K562 (cell line): ENCODE measurements around the gene FMNL2. TPM values are rescaled to one million over a fixed set of nuclear protein-coding genes. Genes with fewer than 3 reads are reported as not detected.

ENCODE experiments used
- ATAC-seq: fragments of 200-7000 bp; cut with Tn5 transposase; 3 replicates; pipeline ENCODE4 v1.9.1; 2020; ENCODE audit warnings: moderate library complexity
- BruUV-seq: library from RNA; stranded (reverse); fragments of 400-500 nt; replicated peaks from 2 replicates; lab custom pipeline; 2021; lab: Mats Ljungman, UMichigan
- CTCF ChIA-PET: fragments of 300-600 bp; formaldehyde crosslinking; extraction: SDS; loops from one replicate; lab custom pipeline; 2021; ENCODE audit warnings: low intra/inter-chr PET ratio; lab: Yijun Ruan, JAX
- POLR2A ChIA-PET: fragments of 300-600, 350-650 bp; sonication (Branson Sonifier 250); formaldehyde crosslinking; extraction: SDS; loops from one replicate; lab custom pipeline; 2021; ENCODE audit warnings: antibody characterized with exemption, inconsistent platforms; lab: Yijun Ruan, JAX
- DNase-seq, 4 experiments: peaks; one replicate each; pipeline versions ENCODE4 v3.0.0 to v3.0.0-alpha.2; 2011 to 2018; ENCODE audit warnings: low spot score in 3 of 4, mixed read lengths in 3 of 4; ENCODE audit errors: extremely low read depth in 1 of 4
- FAIRE-seq: peaks from 2 replicates; lab custom pipeline; 2011; peaks lifted over from hg19 to GRCh38; lab: Jason Lieb, UNC
- H2AFZ ChIP-seq: 2 replicates; pipeline ENCODE4 v1.6.0; 2011; ENCODE audit warnings: low read depth, low read length, control low read depth, inconsistent platforms
- H3K27ac ChIP-seq: fragments of 200-600 bp; 3 replicates; pipeline ENCODE4 v1.8.0; 2011; ENCODE audit warnings: low read depth, mild to moderate bottlenecking, control low read depth, inconsistent platforms, low read length, moderate library complexity, mixed read lengths; ENCODE audit errors: extremely low read depth
- H3K27me3 ChIP-seq, 2 experiments: fragments of 300-600 bp in 1 of 2; 2 replicates in 1 of 2; 3 replicates in 1 of 2; pipeline versions ENCODE4 v1.6.0 to v1.8.0; 2011; ENCODE audit warnings: inconsistent platforms in 2 of 2, low read length in 2 of 2, mild to moderate bottlenecking in 1 of 2, mixed read lengths in 1 of 2, moderate library complexity in 1 of 2; ENCODE audit not compliant: control insufficient read depth in 2 of 2, insufficient read depth in 2 of 2
- H3K36me3 ChIP-seq: fragments of 300-600 bp; 3 replicates; pipeline ENCODE4 v1.8.0; 2011; ENCODE audit warnings: mild to moderate bottlenecking, low read length, inconsistent platforms; ENCODE audit not compliant: control insufficient read depth, insufficient read depth
- H3K4me1 ChIP-seq, 2 experiments: fragments of 200-600 bp in 1 of 2; replicated peaks in 1 of 2; 2 replicates in 1 of 2; 3 replicates in 1 of 2; pipeline versions ENCODE4 v1.5.1 to v1.8.0; 2011; ENCODE audit warnings: inconsistent platforms in 2 of 2, low read length in 2 of 2, mild to moderate bottlenecking in 1 of 2, mixed read lengths in 1 of 2, moderate library complexity in 1 of 2; ENCODE audit not compliant: control insufficient read depth in 2 of 2, insufficient read depth in 2 of 2
- H3K4me2 ChIP-seq: 2 replicates; pipeline ENCODE4 v1.6.1; 2011; ENCODE audit warnings: low read length, control low read depth, inconsistent platforms, mixed read lengths; ENCODE audit not compliant: insufficient read depth
- H3K4me3 ChIP-seq: fragments of 200-600 bp; sonication (generic), shearing (Covaris generic); 2 replicates; pipeline ENCODE4 v1.5.1; 2016; ENCODE audit warnings: control low read depth, inconsistent platforms
- H3K79me2 ChIP-seq: fragments of 200-600 bp; 3 replicates; pipeline ENCODE4 v1.8.0; 2011; ENCODE audit warnings: low read length, inconsistent platforms; ENCODE audit not compliant: control insufficient read depth, insufficient read depth
- H3K9ac ChIP-seq, 2 experiments: 2 replicates each; pipeline versions ENCODE4 v1.6.0 to v1.6.1; 2011; ENCODE audit warnings: low read depth in 2 of 2, low read length in 2 of 2, control low read depth in 1 of 2, inconsistent platforms in 1 of 2, mild to moderate bottlenecking in 1 of 2, mixed read lengths in 1 of 2; ENCODE audit not compliant: insufficient read depth in 1 of 2
- H3K9me1 ChIP-seq: one replicate; pipeline ENCODE4 v1.6.0; 2011; ENCODE audit warnings: inconsistent platforms, mild to moderate bottlenecking, low read length, moderate library complexity; ENCODE audit not compliant: control insufficient read depth, insufficient read depth
- H3K9me3 ChIP-seq: replicated peaks from 2 replicates; pipeline ENCODE4 v1.5.1; 2011; ENCODE audit warnings: low read depth, low read length, inconsistent platforms; ENCODE audit not compliant: control insufficient read depth, insufficient read depth
- H4K20me1 ChIP-seq: replicated peaks from 2 replicates; pipeline ENCODE4 v1.6.1; 2011; ENCODE audit warnings: low read length, inconsistent platforms, mixed read lengths; ENCODE audit not compliant: control insufficient read depth, insufficient read depth
- CREB5 ChIP-seq: fragments of 250-450 bp; sonication (Bioruptor Pico); IDR thresholded peaks from 2 replicates; pipeline ENCODE4 v1.5.0; 2020; ENCODE audit warnings: mild to moderate bottlenecking
- ESRRB ChIP-seq: fragments of 250-450 bp; sonication (Bioruptor Pico); IDR thresholded peaks from 2 replicates; pipeline ENCODE4 v1.5.0; 2020; ENCODE audit warnings: mild to moderate bottlenecking, moderate library complexity, borderline replicate concordance
- LARP7 ChIP-seq: fragments of 450-650 bp; IDR thresholded peaks from 2 replicates; pipeline ENCODE4 v1.6.1; 2016
- MITF ChIP-seq: IDR thresholded peaks from 2 replicates; pipeline ENCODE4 v1.6.1; 2014; ENCODE audit warnings: antibody characterized with exemption
- RBM15 ChIP-seq: fragments of 200-400 bp; formaldehyde crosslinking; IDR thresholded peaks from 2 replicates; pipeline ENCODE4 v1.6.1; 2018; ENCODE audit warnings: mild to moderate bottlenecking, low read length, moderate library complexity; ENCODE audit not compliant: insufficient read depth
- ZBTB26 ChIP-seq: fragments of 450-650 bp; formaldehyde crosslinking; IDR thresholded peaks from 2 replicates; pipeline ENCODE4 v1.4.0; 2022; ENCODE audit warnings: missing genetic modification characterization
- ZNF274 ChIP-seq: IDR thresholded peaks from 2 replicates; pipeline ENCODE4 v1.6.1; 2011; ENCODE audit warnings: low read depth, mild to moderate bottlenecking, low read length, moderate library complexity, borderline replicate concordance
- ZNF586 ChIP-seq: fragments of 450-650 bp; formaldehyde crosslinking; conservative IDR thresholded peaks from 2 replicates; pipeline ENCODE4 v1.4.0; 2020; ENCODE audit warnings: mild to moderate bottlenecking, moderate library complexity
- WGBS: fragments of 100-300 bp; shearing (Covaris generic); methylation state at CpG from one replicate; pipeline ENCODE4 v1.1.6; 2016; ENCODE audit warnings: low coverage, mixed read lengths; ENCODE audit not compliant: insufficient coverage; ENCODE audit errors: missing lambda C conversion rate; 5-methylcytosine and 5-hydroxymethylcytosine counted together
- in situ Hi-C: fragments of 300-500 bp; cut with MboI; formaldehyde crosslinking; loops from 4 replicates; pipeline ENCODE4 v1.15.0; 2018; ENCODE audit warnings: inconsistent platforms, mixed read lengths
- intact Hi-C: fragments of 100-400 bp; cut with micrococcal nuclease; formaldehyde crosslinking; loops from 2 replicates; pipeline ENCODE4 v1.14.2; 2022
- polyA plus RNA-seq, 8 experiments: library from polyadenylated mRNA; depleted of rRNA in 4 of 8; stranded (reverse) in 5 of 8; unstranded in 3 of 8; fragments of >200 nt; fragmentation: Nextera tagmentation in 2 of 8; fragmentation: Illumina TruSeq in 1 of 8; extraction: Ambion mirVana in 2 of 8; extraction: Trizol in 1 of 8; gene quantifications; 2 replicates each; pipeline versions ENCODE4 v1.2.1 to v1.2.3, GENCODE V29; 2011 to 2014; ENCODE audit warnings: inconsistent platforms in 1 of 8, missing spikeins in 1 of 8
- total RNA-seq, 7 experiments: library from RNA; depleted of rRNA in 6 of 7; stranded (reverse); fragments of >200 nt in 6 of 7; fragmentation: Illumina TruSeq in 2 of 7; extraction: Trizol in 2 of 7; gene quantifications; 2 replicates each; pipeline versions ENCODE4 v1.2.1 to v1.2.3, GENCODE V29; 2011 to 2021; ENCODE audit warnings: low replicate concordance in 1 of 7
- TF ChIP-seq, protein P1 (sequence below): conservative IDR thresholded peaks from 2 replicates; pipeline ENCODE4 v1.6.1; 2011; ENCODE audit warnings: low read depth, mild to moderate bottlenecking, low read length; ENCODE audit not compliant: control insufficient read depth
- TF ChIP-seq, protein P2 (sequence below): fragments of 250-450 bp; sonication (Bioruptor Pico); IDR thresholded peaks from 2 replicates; pipeline ENCODE4 v1.9.0; 2021; ENCODE audit warnings: mild to moderate bottlenecking, inconsistent platforms

FMNL2 gene
- total and polyA plus RNA-seq, 9 of the 15 experiments (the other 6 are each of a cell fraction or from before 2014, with no cell fraction given) = 0.15 to 0.49 (median 0.24) TPM; not detected in 1

DNA sequence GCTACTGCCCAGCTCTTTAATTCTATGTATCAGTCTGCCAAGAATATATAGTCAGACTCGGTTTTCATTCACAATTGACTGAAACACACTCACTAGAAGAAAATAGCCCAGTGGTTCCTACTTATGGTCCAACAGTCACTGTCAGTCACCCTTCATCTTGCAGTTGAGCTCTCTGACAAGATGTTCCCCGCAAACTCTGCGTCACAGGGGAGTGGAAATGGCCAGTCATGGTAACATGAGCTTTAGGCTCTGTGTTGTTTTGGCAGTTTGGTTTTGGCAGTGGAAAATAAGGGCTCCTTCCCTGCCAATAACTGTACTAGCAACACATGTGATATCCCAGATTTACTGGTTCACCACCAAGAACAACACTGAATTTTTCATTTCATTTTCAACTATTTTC is 259.8 kb downstream of the FMNL2 start (continued):
- TF ChIP-seq RBM15 = no peak

GRCh38 chr2:152598975-152599759 is 264.2 kb downstream of the FMNL2 start:
- intact Hi-C loops = no loop called here
- no peaks in the 10 kb centered on the region for H3K79me2 ChIP-seq
- in situ Hi-C loops = no loop called here
- no TSS peak for BruUV-seq
- no peaks in the 10 kb centered on the region for H3K9me1 ChIP-seq
- no peak overlapping the region for H3K4me3 ChIP-seq
- 5% methylated on average over 9 of the region's 9 CpGs for WGBS
- H3K27me3 ChIP-seq = peaks cover 9 to 13% of the 10 kb centered on the region in 2 experiments; a peak in 3 of 5 replicates
- H3K9ac ChIP-seq = no peak overlapping the region
- H2AFZ ChIP-seq = no peak overlapping the region
- ATAC-seq (no peak), DNase-seq (no peak), FAIRE-seq (no peak)
- no peaks in the 10 kb centered on the region; a peak in 1 of 5 replicates for H3K4me1 ChIP-seq
- no peak overlapping the region for H3K27ac ChIP-seq
- no peaks in the 10 kb centered on the region for H3K36me3 ChIP-seq
- H4K20me1 ChIP-seq = no peaks in the 10 kb centered on the region
- no peak overlapping the region for H3K4me2 ChIP-seq
- ChIA-PET POLR2A (interaction anchor here (0.7 to 1.3 kb wide), 2 partner anchors 8 to 9 kb away, joined by 3 read pairs; no protein-coding TSS in a partner anchor), CTCF (interaction anchor here (0.6 kb wide), 1 partner anchor 396 kb away, joined by 3 read pairs; no protein-coding TSS in a partner anchor)
- H3K9me3 ChIP-seq = no peaks in the 10 kb centered on the region
- no peak for TF ChIP-seq ZNF274
- TF ChIP-seq ZNF586 (CRISPR knock-in tag) = no peak
- TF ChIP-seq, protein P1, sequence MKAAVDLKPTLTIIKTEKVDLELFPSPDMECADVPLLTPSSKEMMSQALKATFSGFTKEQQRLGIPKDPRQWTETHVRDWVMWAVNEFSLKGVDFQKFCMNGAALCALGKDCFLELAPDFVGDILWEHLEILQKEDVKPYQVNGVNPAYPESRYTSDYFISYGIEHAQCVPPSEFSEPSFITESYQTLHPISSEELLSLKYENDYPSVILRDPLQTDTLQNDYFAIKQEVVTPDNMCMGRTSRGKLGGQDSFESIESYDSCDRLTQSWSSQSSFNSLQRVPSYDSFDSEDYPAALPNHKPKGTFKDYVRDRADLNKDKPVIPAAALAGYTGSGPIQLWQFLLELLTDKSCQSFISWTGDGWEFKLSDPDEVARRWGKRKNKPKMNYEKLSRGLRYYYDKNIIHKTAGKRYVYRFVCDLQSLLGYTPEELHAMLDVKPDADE = no peak
- no peak for TF ChIP-seq MITF
- TF ChIP-seq CREB5 (CRISPR knock-in tag) = no peak
- TF ChIP-seq ESRRB (CRISPR knock-in tag) = no peak
- TF ChIP-seq, protein P2, sequence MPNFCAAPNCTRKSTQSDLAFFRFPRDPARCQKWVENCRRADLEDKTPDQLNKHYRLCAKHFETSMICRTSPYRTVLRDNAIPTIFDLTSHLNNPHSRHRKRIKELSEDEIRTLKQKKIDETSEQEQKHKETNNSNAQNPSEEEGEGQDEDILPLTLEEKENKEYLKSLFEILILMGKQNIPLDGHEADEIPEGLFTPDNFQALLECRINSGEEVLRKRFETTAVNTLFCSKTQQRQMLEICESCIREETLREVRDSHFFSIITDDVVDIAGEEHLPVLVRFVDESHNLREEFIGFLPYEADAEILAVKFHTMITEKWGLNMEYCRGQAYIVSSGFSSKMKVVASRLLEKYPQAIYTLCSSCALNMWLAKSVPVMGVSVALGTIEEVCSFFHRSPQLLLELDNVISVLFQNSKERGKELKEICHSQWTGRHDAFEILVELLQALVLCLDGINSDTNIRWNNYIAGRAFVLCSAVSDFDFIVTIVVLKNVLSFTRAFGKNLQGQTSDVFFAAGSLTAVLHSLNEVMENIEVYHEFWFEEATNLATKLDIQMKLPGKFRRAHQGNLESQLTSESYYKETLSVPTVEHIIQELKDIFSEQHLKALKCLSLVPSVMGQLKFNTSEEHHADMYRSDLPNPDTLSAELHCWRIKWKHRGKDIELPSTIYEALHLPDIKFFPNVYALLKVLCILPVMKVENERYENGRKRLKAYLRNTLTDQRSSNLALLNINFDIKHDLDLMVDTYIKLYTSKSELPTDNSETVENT = no peak
- TF ChIP-seq LARP7 = no peak
- no peak for TF ChIP-seq ZBTB26
